ENCODE results near the gene PDIA6. TPM values are rescaled to one million over a fixed set of nuclear protein-coding genes. Genes with fewer than 3 reads are reported as not detected.

PDIA6 gene
- total and polyA plus RNA-seq, 2 donors from 2014 or later, result 190 to 225 TPM

DNA sequence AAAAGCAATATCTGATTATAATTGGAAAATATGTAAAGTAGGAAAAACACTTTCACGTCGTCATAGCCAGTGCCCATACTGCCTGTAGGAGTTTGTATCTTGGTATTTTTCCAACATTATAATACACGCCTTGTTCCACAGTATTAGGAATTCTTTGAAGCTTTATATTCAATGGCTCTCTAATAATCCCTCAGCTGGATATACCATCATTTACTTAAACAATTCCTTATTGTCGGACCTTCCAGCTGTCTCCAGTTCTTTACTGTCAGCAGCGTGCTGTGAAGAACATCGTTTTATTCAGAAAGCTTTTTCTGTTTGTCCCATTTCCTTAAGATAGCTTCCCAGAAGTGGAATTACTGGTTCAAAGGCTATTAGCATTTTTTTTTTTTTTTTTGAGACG is 59.4 kb downstream of the PDIA6 start:
- Histone ChIP-seq H3K27ac (ENCODE audit: low read depth in 2 of 2, low read length in 2 of 2) (no peak overlapping the region), H3K4me1 (ENCODE audit: control insufficient read depth in 2 of 3, insufficient read depth in 2 of 3, low read depth in 1 of 3, low read length in 3 of 3) (no peaks in the 10 kb centered on the region), H3K36me3 (ENCODE audit: control insufficient read depth in 2 of 3, insufficient read depth in 3 of 3, low read length in 3 of 3) (no peaks in the 10 kb centered on the region), H3K27me3 (ENCODE audit: control insufficient read depth, insufficient read depth, low read length) (no peaks in the 10 kb centered on the region), H3K9ac (ENCODE audit: low read length in 3 of 3) (no peak overlapping the region), H3K4me3 (ENCODE audit: low read length in 3 of 3) (no peak overlapping the region), H3K9me3 (ENCODE audit: control insufficient read depth in 2 of 3, insufficient read depth in 1 of 3, low read length in 3 of 3) (no peaks in the 10 kb centered on the region)
- no peak for TF ChIP-seq CTCF (IDR thresholded peaks at IDR 0.05; ENCODE audit: borderline replicate concordance, extremely low read depth, insufficient read depth)
- DNase-seq (no peak), FAIRE-seq (no peak)
- intact Hi-C loops (cut with DNase I), result no loop called here

- Histone ChIP-seq H3K9ac (ENCODE audit: low read length in 3 of 3) (no peak overlapping the region), H3K4me3 (ENCODE audit: low read length in 3 of 3) (no peak overlapping the region), H3K4me1 (ENCODE audit: control insufficient read depth in 2 of 3, insufficient read depth in 2 of 3, low read depth in 1 of 3, low read length in 3 of 3) (no peaks in the 10 kb centered on the region), H3K27me3 (ENCODE audit: control insufficient read depth, insufficient read depth, low read length) (no peaks in the 10 kb centered on the region), H3K36me3 (ENCODE audit: control insufficient read depth in 2 of 3, insufficient read depth in 3 of 3, low read length in 3 of 3) (no peaks in the 10 kb centered on the region), H3K9me3 (ENCODE audit: control insufficient read depth in 2 of 3, insufficient read depth in 1 of 3, low read length in 3 of 3) (no peaks in the 10 kb centered on the region), H3K27ac (ENCODE audit: low read depth in 2 of 2, low read length in 2 of 2) (no peak overlapping the region)
- intact Hi-C loops (cut with DNase I), result no loop called here
- DNase-seq (no peak), FAIRE-seq (no peak)
- TF ChIP-seq CTCF (IDR thresholded peaks at IDR 0.05; ENCODE audit: borderline replicate concordance, extremely low read depth, insufficient read depth), result no peak
Observed at GRCh38 chr2:10752236-10752635, 60.3 kb downstream of the PDIA6 start.

DNA sequence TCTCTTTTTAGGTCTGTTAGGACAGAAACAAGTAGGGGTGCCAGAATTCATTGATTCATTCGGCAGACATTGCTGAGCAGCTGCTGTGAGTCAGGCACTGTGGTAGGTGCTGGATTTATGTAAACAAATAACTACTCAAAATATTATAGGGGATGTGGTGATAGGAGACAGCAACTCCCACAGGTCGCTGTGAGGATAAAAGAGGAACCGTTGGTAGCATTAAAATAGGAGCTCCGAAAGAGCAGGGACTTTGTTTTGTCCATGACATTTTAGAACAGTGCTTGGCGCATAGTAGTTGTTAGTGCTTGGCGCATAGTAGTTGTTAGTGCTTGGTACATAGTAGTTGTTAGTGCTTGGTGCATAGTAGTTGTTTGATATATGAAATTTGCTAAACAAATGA is 62.0 kb downstream of the PDIA6 start:
- no peak for TF ChIP-seq CTCF (IDR thresholded peaks at IDR 0.05; ENCODE audit: borderline replicate concordance, extremely low read depth, insufficient read depth)
- H3K9me3 ChIP-seq (ENCODE audit: control insufficient read depth in 2 of 3, insufficient read depth in 1 of 3, low read length in 3 of 3), result no peaks in the 10 kb centered on the region
- FAIRE-seq, result no peak

GRCh38 chr2:10742666-10743065 is 69.9 kb downstream of the PDIA6 start:
- no peak for DNase-seq
- Histone ChIP-seq H3K4me1 (ENCODE audit: control insufficient read depth in 2 of 3, insufficient read depth in 2 of 3, low read depth in 1 of 3, low read length in 3 of 3) (no peaks in the 10 kb centered on the region), H3K4me3 (ENCODE audit: low read length in 3 of 3) (no peak overlapping the region), H3K36me3 (ENCODE audit: control insufficient read depth in 2 of 3, insufficient read depth in 3 of 3, low read length in 3 of 3) (no peaks in the 10 kb centered on the region), H3K9me3 (ENCODE audit: control insufficient read depth in 2 of 3, insufficient read depth in 1 of 3, low read length in 3 of 3) (no peaks in the 10 kb centered on the region), H3K9ac (ENCODE audit: low read length in 3 of 3) (no peak overlapping the region), H3K27ac (ENCODE audit: low read depth in 2 of 2, low read length in 2 of 2) (no peak overlapping the region), H3K27me3 (ENCODE audit: control insufficient read depth, insufficient read depth, low read length) (no peaks in the 10 kb centered on the region)
- intact Hi-C loops (cut with DNase I), result no loop called here
- no peak for TF ChIP-seq CTCF (IDR thresholded peaks at IDR 0.05; ENCODE audit: borderline replicate concordance, extremely low read depth, insufficient read depth)
- no peak for FAIRE-seq

More for the DNA sequence above, 62.0 kb downstream of the PDIA6 start:
- Histone ChIP-seq H3K4me3 (ENCODE audit: low read length in 3 of 3) (no peak overlapping the region), H3K27ac (ENCODE audit: low read depth in 2 of 2, low read length in 2 of 2) (no peak overlapping the region), H3K4me1 (ENCODE audit: control insufficient read depth in 2 of 3, insufficient read depth in 2 of 3, low read depth in 1 of 3, low read length in 3 of 3) (no peaks in the 10 kb centered on the region), H3K27me3 (ENCODE audit: control insufficient read depth, insufficient read depth, low read length) (no peaks in the 10 kb centered on the region), H3K9ac (ENCODE audit: low read length in 3 of 3) (no peak overlapping the region), H3K36me3 (ENCODE audit: control insufficient read depth in 2 of 3, insufficient read depth in 3 of 3, low read length in 3 of 3) (no peaks in the 10 kb centered on the region)
- intact Hi-C loops (cut with DNase I), result no loop called here
- no peak for DNase-seq
